NCI-H1048 (cell line): ENCODE measurements around the gene CCDC40.

Experiments used
- DNase-seq: peaks from one replicate; lab custom pipeline; 2025; lab: John Stamatoyannopoulos, UW

CCDC40 gene

DNA sequence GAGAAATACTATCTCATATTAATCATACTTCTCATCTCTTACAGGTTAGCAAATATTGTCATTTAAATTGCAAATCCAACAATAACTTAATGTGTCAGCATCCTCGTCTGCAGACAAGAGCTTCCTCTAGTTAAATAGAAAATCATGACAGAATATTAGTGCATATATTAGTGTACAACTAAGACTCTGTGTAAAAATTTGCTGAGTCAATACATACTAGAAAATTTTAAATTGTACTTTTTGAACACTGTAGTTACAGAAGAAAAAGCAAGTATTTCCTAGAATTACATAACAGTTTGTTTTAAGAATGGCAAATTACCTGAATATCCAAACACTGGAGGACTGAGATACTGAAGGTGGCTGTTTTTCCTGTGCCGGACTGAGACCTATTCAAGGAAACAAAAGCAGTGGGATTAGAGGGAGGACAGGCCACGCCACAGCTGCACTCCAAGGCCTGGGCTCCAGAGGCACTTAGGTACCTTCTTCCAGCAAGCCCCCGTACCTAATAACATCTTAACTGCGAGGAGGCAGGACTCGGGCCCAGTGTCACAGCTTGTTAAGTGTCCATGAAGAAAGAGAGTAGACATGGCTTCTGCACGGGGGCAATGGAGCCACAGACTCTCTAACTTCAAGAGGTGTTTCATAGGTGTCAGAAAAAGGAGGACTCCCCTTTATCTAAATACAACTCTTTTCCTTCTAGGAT lies 105.2 kb downstream of the CCDC40 start:
- no peak for DNase-seq

DNA sequence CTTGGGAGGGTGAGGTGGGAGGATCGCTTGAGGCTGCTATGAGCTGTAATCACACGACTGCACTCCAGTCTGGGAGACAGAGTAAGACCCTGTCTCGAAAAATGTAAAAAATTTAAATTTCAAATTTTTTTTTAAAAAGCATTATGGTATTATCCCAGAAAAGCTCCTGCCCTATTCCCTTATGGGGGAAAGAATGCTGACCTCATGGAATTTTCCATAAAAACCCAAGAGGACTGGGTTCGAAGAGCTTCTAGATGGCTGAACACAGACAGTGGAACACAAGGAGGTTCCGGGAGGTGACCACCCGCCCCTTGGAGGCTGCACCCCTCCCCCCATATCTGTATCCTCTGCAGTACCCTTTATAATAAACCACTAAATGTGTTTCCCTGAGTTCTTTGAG lies 106.5 kb downstream of the CCDC40 start:
- no peak for DNase-seq

DNA sequence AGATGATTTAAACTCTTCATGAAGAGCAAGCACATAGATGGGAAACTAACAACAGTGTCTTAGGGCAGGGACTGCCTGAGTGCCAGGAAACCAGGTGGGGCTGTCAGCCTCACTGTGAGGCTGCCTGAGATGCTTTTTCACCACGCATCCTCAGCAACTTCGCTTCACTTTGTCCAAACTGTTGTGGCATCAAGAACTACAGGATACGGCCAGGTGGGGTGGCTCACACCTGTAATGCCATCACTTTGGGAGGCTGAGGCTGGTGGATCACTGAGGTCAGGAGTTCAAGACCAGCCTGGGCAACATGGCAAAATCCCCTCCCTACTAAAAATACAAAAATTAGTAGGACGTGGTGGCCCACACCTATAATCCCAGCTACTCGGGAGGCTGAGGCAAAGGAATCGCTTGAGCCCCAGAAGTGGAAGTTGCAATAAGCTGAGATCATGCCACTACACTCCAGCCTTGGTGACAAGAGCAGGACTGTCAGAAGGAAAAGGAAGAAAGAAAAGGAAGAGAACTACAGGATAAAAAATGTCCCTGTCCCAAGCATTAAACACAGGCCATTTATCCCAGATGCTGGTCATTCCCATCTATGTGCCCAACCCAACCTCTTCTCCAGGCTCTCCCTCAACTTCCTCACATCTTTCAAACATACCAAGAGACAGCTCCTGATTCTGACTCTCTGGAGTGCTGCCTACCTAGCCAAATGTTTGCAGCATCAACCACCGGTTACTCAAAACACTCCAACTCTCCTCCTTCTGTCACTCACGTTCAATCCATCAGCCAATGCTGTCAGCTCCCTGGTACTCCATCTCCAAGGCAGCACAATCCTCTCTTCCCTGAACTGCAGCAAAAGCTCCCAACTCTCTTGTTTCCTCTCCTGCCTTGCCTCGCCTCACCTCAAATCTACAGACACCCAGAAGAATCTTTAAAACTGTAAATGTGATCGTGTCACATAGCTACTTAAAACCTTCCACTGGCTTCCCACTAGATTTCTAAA lies 108.9 kb downstream of the CCDC40 start:
- no peak for DNase-seq

DNA sequence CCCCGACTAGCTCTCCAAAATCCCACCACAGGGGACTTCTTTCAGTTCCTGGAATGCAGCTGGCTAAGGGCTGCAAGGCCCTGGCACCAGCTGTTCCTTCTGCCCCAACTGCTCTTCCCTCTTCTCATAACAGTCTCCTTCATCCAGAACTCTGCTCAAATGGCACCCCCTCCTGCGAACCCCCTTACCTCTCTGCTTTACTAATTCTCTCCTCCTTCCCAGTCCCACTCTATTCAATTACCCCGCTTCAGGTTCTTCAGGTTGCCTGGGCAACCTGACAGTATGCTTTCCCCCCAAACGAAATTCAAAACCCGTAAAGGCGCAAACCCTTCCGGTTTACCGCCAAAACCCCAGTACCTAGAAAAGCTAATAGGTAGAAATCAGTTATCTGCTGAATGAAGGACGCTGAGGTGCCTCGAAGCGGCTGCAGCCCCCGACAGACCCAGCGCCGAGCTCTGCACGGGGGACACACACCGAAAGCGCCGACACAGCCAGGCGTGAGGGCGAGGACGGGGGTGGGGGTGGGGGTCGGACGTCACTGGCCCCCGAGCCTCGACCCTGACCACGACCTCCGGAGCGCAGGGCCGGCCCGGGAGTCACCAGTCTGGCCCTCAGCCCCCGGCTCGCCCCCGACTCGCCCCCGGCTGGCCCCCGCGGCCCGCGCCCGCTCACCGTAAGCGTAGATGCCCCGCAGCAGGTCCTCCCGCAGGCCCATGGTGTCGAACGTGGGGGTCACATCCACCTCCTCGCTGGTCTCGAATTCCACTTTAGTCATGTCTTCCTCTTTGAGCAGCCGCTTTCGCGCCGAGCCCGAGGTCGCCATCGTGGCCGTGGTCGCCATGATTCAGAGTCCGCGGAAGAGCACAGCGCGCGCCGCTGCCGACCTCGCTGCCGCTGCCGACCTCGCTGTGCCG lies 109.9 kb downstream of the CCDC40 start:
- no peak for DNase-seq

DNA sequence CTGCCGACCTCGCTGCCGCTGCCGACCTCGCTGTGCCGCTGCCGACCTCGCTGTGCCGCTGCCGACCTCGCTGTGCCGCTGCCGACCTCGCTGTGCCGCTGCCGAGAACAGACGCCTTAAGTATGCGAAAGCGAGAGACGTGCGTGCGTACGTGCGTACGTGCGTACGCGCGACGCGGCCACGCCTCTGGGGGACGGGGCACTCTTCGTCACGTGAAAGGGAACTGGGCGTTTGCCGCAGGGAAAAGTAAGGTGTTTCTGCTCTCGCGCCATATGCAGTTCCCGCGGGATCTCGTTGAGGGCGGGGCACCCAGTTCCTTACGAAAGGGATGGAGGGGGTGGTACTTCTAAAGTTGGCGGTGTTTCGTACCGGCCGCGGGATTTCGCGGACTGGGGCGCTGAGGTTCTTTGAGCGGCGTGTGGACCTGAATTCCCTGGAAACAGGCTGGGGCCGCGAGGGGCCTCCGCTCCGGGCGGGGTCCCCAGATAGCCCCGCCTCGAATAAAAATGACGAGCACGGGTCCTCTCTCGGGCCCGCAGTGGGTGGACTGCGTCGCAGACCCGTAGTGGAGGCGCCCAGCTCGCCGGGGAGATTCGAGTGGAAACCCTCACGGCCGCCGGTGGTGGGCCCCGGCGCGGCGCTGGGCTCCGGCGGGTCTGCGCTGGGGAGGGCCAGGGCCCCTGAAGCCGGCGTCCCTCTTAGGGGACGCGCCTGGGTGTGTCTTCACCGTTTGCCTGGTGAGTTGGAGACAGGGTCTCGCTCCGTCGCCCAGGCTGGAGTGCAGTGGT lies 110.8 kb downstream of the CCDC40 start, which contains the start of gene EIF4A3:
TSS of gene EIF4A3 (minus strand) at position 94 of the 788 bp plus-strand sequence. CDS start 167 bp downstream, outside the sequence.
- DNase-seq: peak; percentile 97
